Fibroblast of skin of abdomen (primary cell): ENCODE results near the gene PRR33.
A peak's percentile ranks its signal among the peaks of the same experiment; 100 is the strongest.
"Not testable (repeated sequence)": the region's sequence is repeated elsewhere in the genome, so short reads cannot be mapped to it uniquely, and the experiment has no call there.

ENCODE experiments used
- DNase-seq: peaks from one replicate; pipeline ENCODE4 v3.0.0-alpha.2; 2013

The PRR33 gene

GRCh38 chr11:1875093-1875850 is 16.4 kb downstream of the PRR33 start:
- DNase-seq = no peak

GRCh38 chr11:1874441-1875092 is 17.1 kb downstream of the PRR33 start:
- DNase-seq = not testable (repeated sequence)

- DNase-seq = not testable (repeated sequence)
Measured at GRCh38 chr11:1873813-1874150, 17.9 kb downstream of the PRR33 start.

- DNase-seq = no peak
Measured at GRCh38 chr11:1873048-1873812, 18.5 kb downstream of the PRR33 start.

GRCh38 chr11:1872267-1872985 is 19.3 kb downstream of the PRR33 start:
- no peak for DNase-seq

GRCh38 chr11:1871531-1871930 is 20.2 kb downstream of the PRR33 start:
- no peak for DNase-seq

GRCh38 chr11:1870721-1871466 is 20.8 kb downstream of the PRR33 start:
- no peak for DNase-seq

GRCh38 chr11:1870326-1870696 is 21.4 kb downstream of the PRR33 start:
- DNase-seq = no peak

- no peak for DNase-seq
Measured at GRCh38 chr11:1869427-1870325, 22.0 kb downstream of the PRR33 start.

- no peak for DNase-seq
Measured at GRCh38 chr11:1868636-1869291, 22.9 kb downstream of the PRR33 start.

- DNase-seq = no peak
Measured at GRCh38 chr11:1868056-1868635, 23.5 kb downstream of the PRR33 start.

GRCh38 chr11:1867381-1867780 is 24.3 kb downstream of the PRR33 start:
- DNase-seq = no peak

- DNase-seq = no peak
Measured at GRCh38 chr11:1866776-1867175, 24.9 kb downstream of the PRR33 start.

GRCh38 chr11:1866226-1866625 is 25.5 kb downstream of the PRR33 start:
- DNase-seq = no peak

- no peak for DNase-seq
Measured at GRCh38 chr11:1864831-1865665, 26.6 kb downstream of the PRR33 start.

GRCh38 chr11:1864231-1864630 is 27.5 kb downstream of the PRR33 start:
- no peak for DNase-seq

- peak; percentile 88 for DNase-seq
Measured at GRCh38 chr11:1863352-1864216, 28.1 kb downstream of the PRR33 start.
